GM19372 (cell line): ENCODE measurements around the gene SUN3.
"Not testable (repeated sequence)": the region's sequence is repeated elsewhere in the genome, so short reads cannot be mapped to it uniquely, and the experiment has no call there.

ENCODE experiments used
- ATAC-seq: cut with Tn5 transposase; IDR thresholded peaks from one replicate; pipeline ENCODE4 v1.9.1; 2021; ENCODE audit warnings: mild to moderate bottlenecking, low read depth, moderate library complexity; ENCODE audit not compliant: unreplicated experiment

Gene SUN3

GRCh38 chr7:48033922-48034321, 5.0 kb upstream of the SUN3 start:
- ATAC-seq = no peak

- ATAC-seq = no peak
These were observed 2.2 kb upstream of the SUN3 start for GRCh38 chr7:48031111-48031510.

DNA sequence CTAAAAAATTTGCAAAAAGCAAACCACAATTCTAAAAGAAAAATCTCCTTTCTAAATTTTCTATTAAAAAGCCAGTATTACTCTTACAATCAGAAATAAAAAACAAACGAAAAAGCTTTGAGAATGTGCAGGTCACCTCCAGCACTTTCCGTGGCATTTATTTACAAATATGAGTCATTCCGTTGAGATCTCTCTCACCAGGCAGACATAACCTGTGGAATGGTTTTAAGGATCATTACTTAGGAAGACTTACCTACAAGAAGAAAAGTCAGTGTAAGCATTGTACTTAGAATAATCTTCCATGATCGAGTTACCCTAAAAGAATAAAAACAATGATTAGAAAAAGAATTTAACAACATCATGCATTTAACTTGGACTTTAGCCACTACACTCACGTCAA, 3.3 kb downstream of the SUN3 start:
- no peak for ATAC-seq

- no peak for ATAC-seq
These were observed 11.2 kb downstream of the SUN3 start for GRCh38 chr7:48017674-48018073.

DNA sequence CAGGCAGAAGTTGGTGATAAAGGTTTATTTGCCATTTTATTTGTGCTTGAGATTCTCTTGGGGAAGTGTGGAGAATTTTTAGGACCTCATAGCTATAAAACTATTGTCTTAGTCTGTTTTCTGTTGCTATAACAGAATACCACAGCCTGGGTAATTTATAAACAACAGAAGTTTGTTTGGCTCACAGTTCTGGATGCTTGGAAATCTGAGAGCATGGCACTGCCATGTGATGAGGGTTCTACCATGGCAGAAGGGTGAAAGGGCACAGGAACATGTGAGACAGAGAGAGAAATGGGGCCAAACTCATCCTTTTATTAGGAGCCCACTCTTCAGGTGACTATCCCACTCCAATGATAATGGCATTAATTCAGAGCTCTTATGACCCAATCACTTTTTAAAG, 12.3 kb downstream of the SUN3 start:
- no peak for ATAC-seq

DNA sequence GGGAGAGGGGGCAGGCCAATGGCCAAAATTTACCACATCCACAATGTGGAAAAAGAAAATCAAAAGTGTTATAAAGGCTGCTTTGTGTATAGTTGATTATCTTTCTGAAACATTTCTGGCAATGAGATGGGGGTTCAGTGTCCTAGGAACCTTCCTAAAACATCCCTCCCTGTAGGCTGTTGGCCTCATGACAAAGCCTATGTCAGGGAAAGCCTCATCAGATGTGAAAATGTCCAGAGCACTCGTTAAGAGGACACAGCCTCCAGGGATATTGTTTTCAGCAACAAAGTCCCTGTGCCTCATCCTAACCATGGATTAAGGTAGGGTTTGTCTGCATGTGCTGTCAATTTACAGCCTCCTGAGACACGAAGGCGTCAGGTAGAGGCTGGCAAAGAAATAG, 17.0 kb downstream of the SUN3 start:
- no peak for ATAC-seq

DNA sequence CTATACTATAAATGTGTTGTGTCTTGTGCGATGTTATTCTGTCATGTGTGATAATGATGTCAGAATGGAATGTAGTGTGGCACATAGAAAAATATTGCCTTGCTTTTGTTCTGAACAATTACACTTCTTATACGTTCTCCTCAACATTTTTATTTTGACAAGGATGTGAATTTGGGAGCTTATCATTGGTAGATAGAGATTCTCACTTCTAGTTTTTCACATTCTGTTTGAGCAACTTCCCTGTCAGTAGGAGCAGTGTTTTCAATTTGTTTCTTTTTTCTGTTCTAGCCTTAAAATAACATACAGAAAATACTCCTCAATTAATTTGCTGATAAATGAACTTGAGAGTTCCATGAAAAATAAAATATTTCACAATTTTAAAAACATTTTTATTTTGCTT, 17.6 kb downstream of the SUN3 start:
- ATAC-seq = no peak

GRCh38 chr7:48009954-48010353, 19.0 kb downstream of the SUN3 start:
- no peak for ATAC-seq

DNA sequence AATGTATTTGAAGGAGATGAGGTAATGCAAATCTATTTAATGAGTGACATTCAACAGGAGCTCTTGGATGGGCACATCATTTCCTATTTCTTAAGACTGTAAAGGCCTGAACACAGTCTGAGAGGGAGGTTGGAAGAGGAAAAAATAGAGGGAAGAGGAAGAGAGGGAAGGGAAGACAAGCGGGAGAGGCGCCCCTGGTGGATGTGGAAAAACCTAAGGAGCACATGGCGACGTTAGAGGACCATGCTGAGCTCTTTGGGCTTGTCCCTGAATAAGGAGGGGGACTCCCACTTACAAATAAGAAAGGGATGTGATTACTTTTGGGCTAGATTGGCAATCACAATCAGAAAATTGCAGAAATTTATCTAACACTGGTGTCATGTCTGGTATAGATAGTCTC, 19.6 kb downstream of the SUN3 start:
- no peak for ATAC-seq

DNA sequence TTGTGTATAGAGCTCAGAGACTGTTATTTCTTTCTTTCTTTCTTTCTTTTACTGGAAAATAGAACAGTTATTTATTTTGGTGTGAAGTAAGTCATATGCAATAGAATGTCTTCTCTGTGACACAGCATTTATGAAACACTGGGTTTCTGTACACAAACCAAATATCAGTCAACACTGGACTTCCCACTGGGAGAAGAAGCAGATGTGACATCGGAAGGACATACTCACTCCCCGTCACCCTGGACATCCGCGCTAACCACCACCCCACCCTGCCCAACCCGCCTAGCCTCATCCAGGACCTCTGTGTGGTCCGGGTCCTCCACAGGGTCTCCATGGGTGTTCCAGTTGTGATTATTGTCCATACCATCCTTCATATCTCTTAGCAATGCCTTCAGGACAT, 22.0 kb downstream of the SUN3 start:
- ATAC-seq = no peak

DNA sequence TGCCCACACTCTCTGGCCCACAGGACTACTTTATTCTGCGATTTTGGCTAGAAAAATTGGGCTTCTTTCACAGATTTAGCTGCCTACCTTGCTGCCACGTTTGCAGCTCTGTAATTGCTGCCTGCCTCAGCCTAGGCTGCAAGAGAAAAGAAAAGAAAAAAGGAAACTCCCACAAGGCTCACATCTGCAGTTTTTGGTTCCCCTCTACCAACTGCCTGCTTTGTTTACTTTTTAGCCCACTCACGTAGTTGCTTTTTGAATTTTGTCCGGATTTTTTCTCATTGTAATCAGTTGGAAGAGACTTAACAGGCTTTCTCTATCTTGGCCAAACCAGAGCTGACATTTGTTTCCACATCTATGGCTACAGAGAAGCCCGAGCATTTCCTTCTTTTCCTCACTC, 24.3 kb downstream of the SUN3 start:
- no peak for ATAC-seq

DNA sequence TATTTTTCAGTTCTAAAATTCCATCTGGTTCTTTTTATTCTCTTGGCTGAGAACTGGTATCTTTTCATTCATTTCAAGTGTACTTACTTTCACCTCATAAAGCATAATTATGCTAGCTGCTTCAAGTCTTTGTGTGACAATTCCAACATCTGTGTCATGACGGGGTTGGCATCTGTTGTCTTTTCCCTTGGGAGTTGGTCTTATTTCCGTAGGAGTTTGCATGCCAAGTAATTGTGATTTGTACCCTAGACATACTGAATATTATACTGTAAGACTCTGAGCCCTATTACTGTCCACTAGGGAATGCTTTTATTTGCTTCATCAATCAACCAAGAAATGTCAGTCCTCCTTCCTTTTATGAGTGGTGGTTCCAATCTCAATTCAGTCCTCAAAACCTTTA, 24.9 kb downstream of the SUN3 start:
- ATAC-seq = no peak

GRCh38 chr7:48000164-48000563, 28.7 kb downstream of the SUN3 start:
- ATAC-seq = not testable (repeated sequence)

- no peak for ATAC-seq
These were observed 29.5 kb downstream of the SUN3 start for GRCh38 chr7:47999413-47999812.

GRCh38 chr7:47992446-47992845, 36.5 kb downstream of the SUN3 start:
- ATAC-seq = no peak

DNA sequence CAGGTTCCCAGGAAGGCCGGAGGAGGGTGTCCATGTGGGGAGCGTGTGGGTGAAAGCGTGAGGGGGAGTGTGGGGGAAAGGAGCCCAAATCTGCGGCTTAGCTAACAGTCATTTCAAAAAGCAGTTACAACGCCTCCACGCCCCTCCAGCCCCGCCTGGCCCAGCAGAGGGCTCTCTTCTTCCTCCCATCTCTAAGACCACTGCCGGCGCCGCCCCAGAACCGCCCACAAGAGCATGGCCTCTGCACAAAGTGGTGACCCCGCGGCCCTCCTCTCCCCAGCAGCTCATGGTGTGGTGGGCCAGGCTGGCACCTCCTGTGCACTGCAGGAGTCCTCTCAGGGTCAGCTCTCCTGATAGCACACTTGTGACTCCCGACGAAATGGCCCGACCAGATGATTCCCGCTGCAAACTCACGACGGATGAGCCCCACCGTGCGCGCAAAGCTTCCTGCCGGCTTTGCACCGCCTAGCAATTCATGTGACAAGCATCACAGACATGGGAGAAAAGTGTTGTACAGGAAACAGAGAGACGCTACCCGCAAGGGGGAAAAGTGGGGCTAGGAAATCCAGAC, 37.1 kb downstream of the SUN3 start:
- peak; percentile 100 for ATAC-seq

- ATAC-seq = no peak
These were observed 37.6 kb downstream of the SUN3 start for GRCh38 chr7:47991270-47991669.

DNA sequence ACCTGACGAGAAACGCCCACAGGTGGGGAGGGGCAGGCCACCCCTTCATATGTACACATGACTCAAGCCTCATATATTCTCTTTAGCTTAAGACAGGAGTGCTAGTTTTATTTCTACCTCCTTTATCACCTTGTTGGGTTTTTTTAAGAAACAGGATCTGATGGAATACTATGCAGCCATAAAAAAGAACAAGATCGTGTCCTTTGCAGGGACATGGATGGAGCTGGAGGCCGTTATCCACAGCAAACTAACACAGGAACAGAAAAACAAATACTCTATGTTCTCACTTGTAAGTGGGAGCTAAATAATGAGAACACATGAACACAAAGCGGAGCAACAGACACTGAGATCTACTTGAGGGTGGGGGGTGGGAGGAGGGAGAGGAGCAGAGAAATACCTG, 38.3 kb downstream of the SUN3 start:
- ATAC-seq = no peak

DNA sequence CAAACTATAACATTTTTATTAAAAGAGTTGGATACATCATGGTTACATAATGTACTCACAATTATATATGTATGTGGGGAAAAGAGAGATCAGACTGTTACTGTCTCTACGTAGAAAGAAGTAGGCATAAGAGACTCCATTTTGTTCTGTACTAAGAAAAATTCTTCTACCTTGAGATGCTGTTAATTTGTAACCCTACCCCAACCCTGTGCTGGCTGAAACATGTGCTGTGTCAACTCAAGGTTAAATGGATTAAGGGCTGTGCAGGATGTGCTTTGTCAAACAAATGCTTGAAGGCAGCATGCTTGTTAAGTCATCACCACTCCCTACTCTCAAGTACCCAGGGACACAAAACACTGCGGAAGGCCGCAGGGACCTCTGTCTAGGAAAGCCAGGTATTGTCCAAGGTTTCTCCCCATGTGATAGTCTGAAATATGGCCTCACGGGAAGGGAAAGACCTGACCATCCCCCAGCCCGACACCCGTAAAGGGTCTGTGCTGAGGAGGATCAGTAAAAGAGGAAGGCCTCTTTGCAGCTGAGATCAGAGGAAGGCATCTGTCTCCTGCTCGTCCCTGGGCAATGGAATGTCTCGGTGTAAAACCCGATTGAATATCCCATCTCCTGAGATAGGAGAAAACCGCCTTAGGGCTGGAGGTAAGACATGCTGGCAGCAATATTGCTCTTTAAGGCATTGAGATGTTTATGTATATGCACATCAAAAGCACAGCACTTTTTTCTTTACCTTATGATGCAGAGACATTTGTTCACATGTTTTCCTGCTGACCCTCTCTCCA, 39.1 kb downstream of the SUN3 start:
- ATAC-seq = not testable (repeated sequence)

GRCh38 chr7:47988496-47989386, 40.2 kb downstream of the SUN3 start:
- ATAC-seq = no peak

DNA sequence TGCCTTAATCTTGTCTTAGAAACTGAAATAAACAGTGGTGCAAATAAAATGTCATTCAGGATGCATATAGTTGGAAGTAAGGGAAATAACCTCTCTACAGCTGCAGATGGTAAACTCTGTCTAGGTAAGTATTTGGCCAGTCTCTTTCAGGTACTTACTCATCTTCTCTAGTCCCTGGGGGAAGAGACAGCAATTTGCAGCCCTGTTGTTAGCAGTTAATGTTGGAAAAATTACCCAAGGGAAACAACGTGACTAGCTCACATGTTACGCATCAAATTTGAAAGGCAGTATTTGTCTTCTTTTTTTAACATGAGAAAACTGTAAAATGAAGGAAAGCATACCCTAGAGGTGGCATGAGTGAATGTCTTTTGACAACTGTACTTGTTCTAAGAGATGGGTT, 46.3 kb downstream of the SUN3 start:
- ATAC-seq = no peak
